Kidney epithelial cell (primary cell): ENCODE measurements around the gene NWD2. TPM values are rescaled to one million over a fixed set of nuclear protein-coding genes. Genes with fewer than 3 reads are reported as not detected.

Experiments
- DNase-seq: peaks from one replicate; pipeline ENCODE4 v3.0.0-alpha.2; 2010; ENCODE audit warnings: low read depth
- H3K27me3 ChIP-seq: 2 replicates; pipeline ENCODE4 v1.6.0; 2011; ENCODE audit warnings: low read length; ENCODE audit not compliant: control insufficient read depth, insufficient read depth
- H3K36me3 ChIP-seq: 2 replicates; pipeline ENCODE4 v1.5.1; 2011; ENCODE audit warnings: low read length; ENCODE audit not compliant: control insufficient read depth, insufficient read depth
- H3K4me3 ChIP-seq: 2 replicates; pipeline ENCODE4 v1.5.1; 2011; ENCODE audit warnings: low read depth, mild to moderate bottlenecking, control low read depth, low read length
- total RNA-seq: library from RNA; depleted of rRNA; stranded (reverse); fragments of >200 nt; gene quantifications from 2 replicates; pipeline ENCODE4 v1.2.3, GENCODE V29; 2015
- TF ChIP-seq, protein P1 (sequence below): IDR thresholded peaks from 2 replicates; pipeline ENCODE4 v1.5.1; 2011; ENCODE audit warnings: mild to moderate bottlenecking, moderate library complexity, low read length, control low read depth, inconsistent platforms; ENCODE audit not compliant: insufficient read depth, poor library complexity, severe bottlenecking

NWD2 gene
- total RNA-seq, 1 donor from 2014 or later, result 0.04 TPM

DNA sequence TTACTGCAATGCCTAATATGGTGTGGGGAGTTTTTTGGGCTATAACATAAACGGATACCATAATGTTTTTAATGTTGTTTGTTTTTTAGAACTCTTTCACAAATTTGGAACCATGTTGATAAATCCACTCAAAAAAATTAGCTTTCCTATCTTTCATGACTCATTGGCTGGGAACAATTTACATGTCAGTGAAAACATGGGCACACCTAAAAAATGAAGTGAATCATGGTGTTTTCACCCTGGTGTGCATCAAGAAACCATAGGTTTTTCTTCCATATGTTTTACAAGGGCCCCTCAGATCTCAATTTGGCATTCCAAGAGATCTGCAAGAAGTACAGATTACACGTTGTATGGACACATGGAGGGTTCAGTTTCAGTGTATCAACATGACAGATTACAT is 207.1 kb downstream of the NWD2 start:
- no peaks in the 10 kb centered on the region for H3K36me3 ChIP-seq
- no peak overlapping the region for H3K4me3 ChIP-seq
- DNase-seq, result no peak
- TF ChIP-seq, protein P1, sequence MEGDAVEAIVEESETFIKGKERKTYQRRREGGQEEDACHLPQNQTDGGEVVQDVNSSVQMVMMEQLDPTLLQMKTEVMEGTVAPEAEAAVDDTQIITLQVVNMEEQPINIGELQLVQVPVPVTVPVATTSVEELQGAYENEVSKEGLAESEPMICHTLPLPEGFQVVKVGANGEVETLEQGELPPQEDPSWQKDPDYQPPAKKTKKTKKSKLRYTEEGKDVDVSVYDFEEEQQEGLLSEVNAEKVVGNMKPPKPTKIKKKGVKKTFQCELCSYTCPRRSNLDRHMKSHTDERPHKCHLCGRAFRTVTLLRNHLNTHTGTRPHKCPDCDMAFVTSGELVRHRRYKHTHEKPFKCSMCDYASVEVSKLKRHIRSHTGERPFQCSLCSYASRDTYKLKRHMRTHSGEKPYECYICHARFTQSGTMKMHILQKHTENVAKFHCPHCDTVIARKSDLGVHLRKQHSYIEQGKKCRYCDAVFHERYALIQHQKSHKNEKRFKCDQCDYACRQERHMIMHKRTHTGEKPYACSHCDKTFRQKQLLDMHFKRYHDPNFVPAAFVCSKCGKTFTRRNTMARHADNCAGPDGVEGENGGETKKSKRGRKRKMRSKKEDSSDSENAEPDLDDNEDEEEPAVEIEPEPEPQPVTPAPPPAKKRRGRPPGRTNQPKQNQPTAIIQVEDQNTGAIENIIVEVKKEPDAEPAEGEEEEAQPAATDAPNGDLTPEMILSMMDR, result no peak
- no peaks in the 10 kb centered on the region for H3K27me3 ChIP-seq

DNA sequence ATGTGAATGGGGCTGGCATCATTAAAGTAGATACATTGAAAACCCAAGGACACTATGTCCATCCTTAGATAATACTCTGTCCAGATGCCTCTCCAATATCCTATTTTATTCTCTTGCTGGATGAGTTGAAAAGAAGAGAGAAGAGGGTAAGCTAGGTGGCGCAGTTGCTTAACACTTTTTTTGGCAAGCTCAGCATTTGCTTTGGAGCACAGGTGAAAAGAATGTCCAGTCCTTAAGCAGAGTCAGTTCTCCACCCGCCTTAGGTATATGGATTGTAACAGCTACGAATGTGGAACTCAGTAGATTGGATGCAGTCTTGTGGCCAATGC is 208.4 kb downstream of the NWD2 start:
- TF ChIP-seq, protein P1, result peak; percentile 69
- Histone ChIP-seq H3K4me3 (no peak overlapping the region), H3K27me3 (no peaks in the 10 kb centered on the region), H3K36me3 (no peaks in the 10 kb centered on the region)
- DNase-seq, result peak; percentile 70

DNA sequence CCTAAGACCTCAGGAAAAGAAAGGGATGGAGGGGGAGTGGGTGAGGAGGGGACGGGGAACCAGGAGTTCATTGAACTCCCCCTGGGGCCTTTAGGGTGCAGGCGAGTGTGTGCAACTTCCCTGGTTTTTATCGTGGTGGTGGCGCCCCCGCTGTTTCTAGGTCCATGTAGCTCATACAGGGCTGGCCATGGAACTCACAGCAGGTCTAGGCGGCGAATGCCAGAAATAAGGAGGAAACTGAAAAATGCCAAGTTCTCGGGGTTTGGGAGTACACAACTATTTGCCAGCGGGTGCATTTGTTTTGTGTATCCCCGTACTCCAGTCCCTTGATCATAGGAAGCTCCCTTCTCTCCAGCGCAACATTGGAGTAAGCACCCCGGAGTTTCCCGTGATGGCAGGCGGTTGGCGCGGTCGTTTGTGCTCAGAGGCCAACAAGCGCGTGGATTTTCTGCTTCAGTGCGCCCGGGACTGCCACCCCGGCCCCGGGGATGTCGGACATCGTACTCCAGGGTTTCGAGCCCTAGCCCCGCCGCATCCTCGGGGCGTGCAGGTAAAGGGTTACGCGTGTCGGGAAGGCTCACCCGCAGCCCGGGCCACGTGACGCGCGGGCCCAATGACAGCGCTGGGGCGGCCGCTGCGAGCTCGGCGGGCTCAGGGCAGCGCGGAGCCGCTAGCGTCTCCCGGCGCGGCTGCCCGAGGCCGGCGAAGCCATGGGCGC is 208.9 kb downstream of the NWD2 start:
- TF ChIP-seq, protein P1, result no peak
- no peaks in the 10 kb centered on the region for H3K36me3 ChIP-seq
- no peaks in the 10 kb centered on the region for H3K27me3 ChIP-seq
- DNase-seq, result no peak
- peak overlapping the region; percentile 45 for H3K4me3 ChIP-seq

DNA sequence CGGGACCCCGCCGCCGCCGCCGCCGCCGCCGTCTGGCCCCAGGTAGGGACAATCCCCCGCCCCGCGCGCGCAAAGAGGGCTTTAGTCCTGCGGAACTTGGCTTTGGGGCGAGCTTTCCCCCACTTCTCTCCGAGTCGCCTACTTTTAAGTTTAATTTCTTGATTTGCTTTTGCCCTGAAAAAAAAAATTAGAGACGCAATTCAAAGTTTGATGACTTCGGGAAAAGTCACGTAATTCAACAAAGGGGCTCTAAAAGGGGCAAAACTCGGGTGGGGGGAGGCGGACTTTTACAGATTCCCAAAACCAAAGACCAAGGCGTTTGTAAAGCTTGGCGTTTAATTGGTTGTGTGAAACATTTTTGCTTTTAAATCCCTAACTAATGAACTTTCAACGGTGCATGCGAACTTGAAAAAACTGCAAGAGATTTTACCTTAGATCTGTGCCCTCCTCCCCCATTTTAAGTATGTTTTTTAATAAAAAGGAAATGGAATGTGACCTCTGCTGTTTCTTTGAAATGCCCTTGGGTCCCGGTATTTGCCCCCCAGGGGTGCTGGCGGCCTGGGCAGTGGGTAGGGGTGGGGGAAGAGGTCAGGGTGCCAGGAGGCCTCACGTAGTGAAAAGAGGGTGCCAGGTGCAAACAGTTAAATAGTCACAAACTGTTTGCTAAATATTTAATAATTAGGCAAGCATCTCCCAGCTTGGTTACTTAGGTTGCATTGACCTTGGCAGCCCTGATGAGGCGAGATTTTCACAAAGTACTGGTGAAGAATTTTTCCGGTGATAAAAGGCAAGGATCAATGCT is 209.7 kb downstream of the NWD2 start:
- TF ChIP-seq, protein P1, result no peak
- no peak for DNase-seq
- H3K4me3 ChIP-seq, result peak overlapping the region; percentile 45
- H3K36me3 ChIP-seq, result no peaks in the 10 kb centered on the region
- no peaks in the 10 kb centered on the region for H3K27me3 ChIP-seq

DNA sequence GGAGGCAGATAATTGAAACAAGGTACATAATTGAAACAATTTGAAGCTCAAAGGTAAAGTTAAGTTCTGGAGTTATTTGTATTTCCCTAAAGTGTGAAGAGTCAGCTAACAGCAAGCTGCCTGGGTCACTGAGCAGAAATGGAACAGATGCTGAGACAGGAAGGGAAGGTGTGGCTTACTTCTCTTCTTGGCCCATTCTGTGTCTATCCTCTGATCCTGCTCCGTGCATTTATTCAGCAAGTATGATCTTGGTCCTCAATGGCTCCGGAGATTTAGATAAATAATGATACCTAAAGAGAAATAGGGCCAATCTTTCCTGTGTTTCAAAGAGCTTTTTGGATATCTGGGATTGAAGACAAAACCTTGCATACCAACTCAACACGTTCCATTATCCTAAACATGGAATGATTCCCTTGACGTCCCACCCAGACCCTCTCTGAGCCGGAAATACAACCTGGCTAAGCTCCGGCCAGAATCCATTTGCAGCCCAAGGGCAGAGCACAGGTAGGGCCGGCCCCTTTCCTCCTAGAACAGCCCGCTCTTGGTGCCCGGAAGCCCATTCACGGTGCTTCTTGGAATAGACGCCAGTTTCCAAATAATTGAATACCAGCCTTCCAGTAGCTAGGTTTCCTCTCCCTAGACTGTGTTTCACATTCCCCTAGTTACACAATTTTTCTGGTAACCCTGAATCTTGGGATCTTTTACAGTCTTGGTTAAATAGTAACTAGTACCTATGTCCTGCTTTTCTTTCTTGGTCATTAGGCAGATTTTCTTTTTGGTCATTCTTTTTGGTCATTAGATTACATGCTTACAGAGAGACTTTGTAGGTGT is 211.0 kb downstream of the NWD2 start:
- no peaks in the 10 kb centered on the region for H3K27me3 ChIP-seq
- H3K36me3 ChIP-seq, result no peaks in the 10 kb centered on the region
- no peak for DNase-seq
- TF ChIP-seq, protein P1, result no peak
- no peak overlapping the region for H3K4me3 ChIP-seq
